Embryonic facial prominence (tissue), 1 donor: ENCODE data around the gene BCL11A.

Experiments
- DNase-seq: peaks from one replicate; pipeline ENCODE4 v3.0.0-alpha.2; 2016; ENCODE audit errors: extremely low spot score

BCL11A gene

GRCh38 chr2:60507211-60507965 is 46.1 kb downstream of the BCL11A start:
- DNase-seq = no peak

DNA sequence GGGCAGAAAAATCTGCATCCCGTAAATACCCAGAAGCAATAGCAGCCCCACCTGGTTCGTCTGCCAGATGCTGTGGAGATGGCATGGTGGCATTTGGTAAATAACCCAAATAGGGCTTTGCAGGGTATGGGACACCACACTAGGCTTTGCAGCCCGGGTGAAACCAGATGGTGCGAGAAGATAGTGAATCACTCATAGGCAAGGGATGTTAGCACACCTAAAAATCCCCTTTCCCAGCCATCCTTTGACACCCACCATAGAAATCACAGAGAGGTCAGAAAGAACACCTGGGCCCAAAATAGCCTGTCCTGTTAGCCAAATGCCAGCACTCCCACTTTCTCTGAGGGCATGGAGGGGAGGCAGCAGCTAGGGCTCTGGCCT is 47.6 kb downstream of the BCL11A start:
- DNase-seq = no peak

- DNase-seq = no peak
Observed at GRCh38 chr2:60505240-60505879, 48.1 kb downstream of the BCL11A start.

- no peak for DNase-seq
Observed at GRCh38 chr2:60504049-60504448, 49.4 kb downstream of the BCL11A start.

DNA sequence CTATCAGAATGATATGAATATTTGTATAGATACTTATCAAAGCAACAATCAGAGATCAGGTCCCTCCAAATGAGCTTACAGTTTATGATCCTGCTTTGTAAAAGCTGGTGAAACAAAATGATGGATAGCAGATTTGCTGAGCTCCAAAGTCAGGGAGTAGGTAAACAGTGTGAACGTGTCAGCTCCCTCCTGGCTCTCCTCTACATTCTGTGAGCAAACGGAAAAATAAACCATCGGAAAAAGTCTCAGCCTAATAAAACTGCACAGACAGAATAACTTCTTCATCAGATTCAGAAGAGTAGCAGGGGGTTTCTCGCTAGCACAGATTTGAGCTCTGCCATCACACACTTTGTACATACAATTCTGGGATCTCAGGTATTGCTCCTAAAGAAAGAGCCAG is 51.3 kb downstream of the BCL11A start:
- DNase-seq = no peak

GRCh38 chr2:60500861-60501260 is 52.6 kb downstream of the BCL11A start:
- no peak for DNase-seq

- DNase-seq = no peak
Observed at GRCh38 chr2:60499651-60500265, 53.7 kb downstream of the BCL11A start.

GRCh38 chr2:60498816-60499429 is 54.5 kb downstream of the BCL11A start:
- DNase-seq = no peak

GRCh38 chr2:60498127-60498815 is 55.2 kb downstream of the BCL11A start:
- DNase-seq = no peak

DNA sequence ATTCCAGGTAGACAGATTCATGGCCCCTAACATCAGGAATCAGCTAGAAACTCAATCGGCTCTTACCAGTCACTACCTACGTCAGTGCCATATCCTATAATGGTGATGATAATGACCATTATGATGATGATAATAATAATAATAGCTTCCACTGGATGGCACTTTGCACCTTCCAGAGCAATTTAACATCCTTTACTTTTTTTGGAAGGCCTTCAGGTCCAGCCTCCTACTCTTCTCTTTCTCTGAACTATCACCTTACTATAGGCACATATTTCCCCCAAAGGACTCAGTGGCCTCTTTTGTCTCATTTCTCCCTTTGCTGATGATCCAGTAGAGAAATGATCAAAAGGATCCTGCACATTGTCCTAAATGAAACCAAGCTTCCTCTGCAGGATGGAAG is 56.0 kb downstream of the BCL11A start:
- no peak for DNase-seq

DNA sequence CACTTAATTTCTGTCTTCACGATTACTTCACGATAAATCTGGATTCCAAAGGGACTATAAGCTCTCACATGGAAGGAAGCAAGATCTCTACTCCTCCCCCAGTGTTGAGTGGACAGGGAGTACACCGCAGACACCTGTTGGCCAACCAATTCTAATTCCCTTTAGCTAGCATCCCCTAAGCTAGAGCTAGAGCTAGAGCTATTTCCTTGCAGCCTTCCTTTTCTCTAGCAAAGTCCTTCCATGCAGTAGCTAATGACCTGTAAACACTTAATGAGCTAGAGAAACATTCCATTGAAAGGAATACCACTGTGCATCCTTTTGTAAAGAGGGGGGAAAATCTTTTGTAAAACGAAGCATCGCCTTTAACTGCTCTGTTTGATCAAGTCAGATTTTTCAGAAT is 56.5 kb downstream of the BCL11A start:
- no peak for DNase-seq

- DNase-seq = no peak
Observed at GRCh38 chr2:60496475-60496874, 57.0 kb downstream of the BCL11A start.

GRCh38 chr2:60495041-60495625 is 58.3 kb downstream of the BCL11A start:
- DNase-seq = no peak

DNA sequence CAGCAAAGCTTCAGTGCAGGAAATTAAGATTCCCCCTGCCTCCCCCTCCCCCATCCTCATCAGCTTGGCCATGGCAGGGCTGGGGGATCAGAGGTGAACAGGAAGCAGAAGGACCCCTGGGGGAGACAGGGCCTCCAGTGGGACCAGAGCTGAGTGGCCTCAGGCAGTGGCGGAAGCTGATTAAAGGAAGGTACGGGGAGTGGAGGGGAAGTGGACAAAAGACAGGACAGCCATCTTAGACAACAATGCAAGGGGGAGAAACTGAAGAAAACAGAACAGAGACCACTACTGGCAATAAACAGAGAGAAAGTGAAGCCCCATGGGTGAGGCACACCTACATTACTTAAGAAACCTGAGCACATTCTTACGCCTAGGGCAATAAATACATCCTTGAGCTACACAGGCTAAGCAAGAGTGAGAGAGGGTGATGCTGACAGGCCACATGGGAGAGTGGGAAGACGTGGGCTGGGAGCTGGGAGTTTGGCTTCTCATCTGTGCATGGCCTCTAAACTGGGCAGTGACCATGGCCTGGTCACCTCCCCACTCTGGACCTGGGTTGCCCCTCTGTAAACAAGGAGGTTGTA is 59.6 kb downstream of the BCL11A start:
- no peak for DNase-seq

- DNase-seq = no peak
Observed at GRCh38 chr2:60492548-60492947, 60.9 kb downstream of the BCL11A start.

GRCh38 chr2:60490848-60491247 is 62.6 kb downstream of the BCL11A start:
- no peak for DNase-seq

DNA sequence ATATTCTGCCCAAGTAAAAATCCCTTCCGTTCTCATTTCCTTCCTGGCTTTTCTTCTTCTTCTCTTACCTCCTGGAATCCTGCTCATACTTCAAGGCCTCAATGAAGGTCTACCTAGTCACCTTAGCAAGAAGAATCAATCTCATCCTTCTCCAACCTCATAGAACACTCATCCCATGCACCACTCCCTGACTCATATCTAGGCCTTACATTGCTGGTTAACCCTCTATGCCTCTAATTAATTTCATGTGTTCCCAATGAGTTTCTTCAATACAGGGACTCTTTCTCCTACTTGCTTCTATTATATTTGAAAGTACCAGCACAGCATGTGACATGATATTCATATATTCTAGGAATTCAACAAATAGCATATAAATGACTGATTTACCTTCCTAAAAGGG is 63.0 kb downstream of the BCL11A start:
- DNase-seq = no peak

DNA sequence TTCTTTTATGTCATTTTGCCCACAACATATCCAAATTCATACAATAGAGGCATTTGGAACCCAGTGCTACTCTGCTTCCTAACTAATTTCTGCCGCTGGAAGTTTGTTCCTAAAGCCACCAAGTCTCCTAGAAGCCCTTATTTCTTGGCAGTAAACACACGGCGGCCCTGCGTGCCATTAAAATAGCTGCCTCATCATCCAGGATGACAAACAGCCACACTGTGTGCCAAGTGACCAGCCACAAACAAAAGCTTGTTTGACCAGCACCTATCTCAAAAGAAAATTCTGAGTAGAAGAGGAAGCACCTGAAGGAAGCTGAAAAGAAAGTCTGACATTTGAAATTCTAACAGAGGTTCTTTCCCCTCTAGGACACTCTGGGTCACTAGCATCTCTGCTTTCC is 64.2 kb downstream of the BCL11A start:
- DNase-seq = no peak

GRCh38 chr2:60488291-60488690 is 65.2 kb downstream of the BCL11A start:
- DNase-seq = no peak

DNA sequence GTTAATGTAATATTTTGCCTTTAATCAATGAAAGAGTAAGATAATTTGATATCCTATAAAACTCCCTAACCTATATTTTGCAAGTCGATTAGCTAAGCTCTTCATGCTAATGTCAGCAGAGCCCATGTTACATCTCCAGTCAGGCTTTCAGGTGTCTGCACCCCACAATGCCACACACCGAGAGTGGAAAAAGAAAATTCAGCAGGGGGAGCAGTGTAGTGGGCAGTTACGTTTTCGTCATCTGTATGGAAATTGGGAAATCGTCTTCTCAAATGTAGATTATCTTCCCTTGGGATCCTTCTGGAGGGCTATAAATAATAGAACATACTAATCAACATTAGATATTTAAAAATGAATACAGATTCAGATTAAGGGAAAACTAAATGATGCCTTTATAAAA is 66.3 kb downstream of the BCL11A start:
- no peak for DNase-seq

DNA sequence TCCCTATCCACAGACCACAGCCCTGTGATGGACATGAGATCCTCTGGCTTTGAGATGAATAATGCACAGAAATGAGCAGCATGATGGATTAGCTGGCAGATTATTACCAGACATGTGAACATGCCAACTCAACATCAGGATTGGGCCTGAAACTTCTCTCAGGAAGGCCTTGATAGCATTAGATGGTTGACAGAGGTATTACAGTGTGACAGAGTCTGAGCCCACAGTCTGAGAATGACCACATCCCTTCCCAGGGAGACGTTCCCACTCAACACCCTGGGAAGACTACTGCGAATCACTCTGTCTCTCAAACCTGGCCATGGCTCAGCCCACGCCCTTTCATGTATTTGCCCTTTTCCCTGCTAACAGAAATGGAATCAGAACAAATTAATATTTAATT is 66.9 kb downstream of the BCL11A start:
- DNase-seq = no peak
